Tibial artery (tissue), 4 donors: ENCODE measurements around the gene OR2T33.

Source experiments
- DNase-seq, 2 donors: peaks; one replicate each; pipeline ENCODE4 v3.0.0-alpha.2; 2019
- H3K27ac ChIP-seq, 2 donors: fragments of 200-600 bp; sonication (generic) in 1 of 2; 1 replicate in 1 of 2; 2 replicates in 1 of 2; pipeline ENCODE4 v1.5.1; 2018 to 2019; ENCODE audit warnings: mild to moderate bottlenecking in 1 of 2
- H3K27me3 ChIP-seq, 2 donors: fragments of 200-600 bp; sonication (generic) in 1 of 2; one replicate each; pipeline versions ENCODE4 v1.5.1 to v1.6.0; 2016 to 2019
- H3K36me3 ChIP-seq, 3 donors: fragments of 200-600 bp; sonication (generic) in 2 of 3; one replicate each; pipeline ENCODE4 v1.5.1; 2016 to 2019; ENCODE audit warnings: mild to moderate bottlenecking in 2 of 3
- H3K4me1 ChIP-seq, 4 donors: fragments of 200-600 bp; sonication (generic) in 2 of 4; 1 replicate in 3 of 4; 2 replicates in 1 of 4; pipeline ENCODE4 v1.5.1; 2016 to 2019
- H3K4me3 ChIP-seq, 2 donors: fragments of 200-600 bp; sonication (generic) in 1 of 2; 1 replicate in 1 of 2; 2 replicates in 1 of 2; pipeline ENCODE4 v1.5.1; 2018 to 2019; ENCODE audit warnings: mild to moderate bottlenecking in 2 of 2
- H3K9me3 ChIP-seq, 3 donors: fragments of 200-600 bp; sonication (generic) in 1 of 3; one replicate each; pipeline ENCODE4 v1.5.1; 2016 to 2019
- CTCF ChIP-seq, 2 experiments: fragments of 200-600 bp in 1 of 2; fragments of 450-650 bp in 1 of 2; IDR thresholded peaks; one replicate each; pipeline ENCODE4 v1.5.1; 2017 to 2019; ENCODE audit warnings: antibody characterized with exemption in 2 of 2, mild to moderate bottlenecking in 1 of 2, moderate library complexity in 1 of 2
- intact Hi-C: fragments of 100-400 bp; cut with DNase I; formaldehyde crosslinking; loops from one replicate; pipeline ENCODE4 v1.15.0; 2023; ENCODE audit warnings: low total_unique reads

Gene OR2T33

GRCh38 chr1:248231117-248231516, 46.7 kb downstream of the OR2T33 start, which contains the start of gene OR2M4:
Gene OR2M4, plus strand, starts transcription at chr1:248231417. Its CDS starts 7,512 bp downstream, at chr1:248238929.
- H3K9me3 ChIP-seq, result peaks cover 0 to 7% (median 0%) of the 10 kb centered on the region in 3 donors
- no peak for TF ChIP-seq CTCF (IDR thresholded peaks at IDR 0.05)
- no peaks in the 10 kb centered on the region for H3K36me3 ChIP-seq
- no peak within 1 kb of the TSS for H3K27ac ChIP-seq
- no peak for DNase-seq
- intact Hi-C loops, result no loop called here
- H3K4me3 ChIP-seq, result no peak within 1 kb of the TSS
- H3K27me3 ChIP-seq, result no peaks in the 10 kb centered on the region
- no peaks in the 10 kb centered on the region for H3K4me1 ChIP-seq

- Histone ChIP-seq H3K36me3 (no peaks in the 10 kb centered on the region), H3K27ac (no peak overlapping the region), H3K4me1 (no peaks in the 10 kb centered on the region), H3K4me3 (no peak overlapping the region), H3K9me3 (peaks cover 0 to 7% (median 0%) of the 10 kb centered on the region in 3 donors), H3K27me3 (no peaks in the 10 kb centered on the region)
- no peak for TF ChIP-seq CTCF (IDR thresholded peaks at IDR 0.05)
- no peak for DNase-seq
- intact Hi-C loops, result no loop called here
Observed at GRCh38 chr1:248229360-248229908, 48.3 kb downstream of the OR2T33 start.

GRCh38 chr1:248225537-248225936, 52.2 kb downstream of the OR2T33 start:
- Histone ChIP-seq H3K27ac (no peak overlapping the region), H3K9me3 (peaks cover 0 to 7% (median 0%) of the 10 kb centered on the region in 3 donors), H3K4me3 (no peak overlapping the region), H3K27me3 (no peaks in the 10 kb centered on the region), H3K36me3 (no peaks in the 10 kb centered on the region), H3K4me1 (no peaks in the 10 kb centered on the region)
- no peak for DNase-seq
- TF ChIP-seq CTCF (IDR thresholded peaks at IDR 0.05), result no peak
- intact Hi-C loops, result no loop called here
